Neuronal stem cell (in vitro differentiated cells): ENCODE measurements around the gene CYB5A.

ENCODE experiments used
- DNase-seq: peaks from one replicate; pipeline ENCODE4 v3.0.0-alpha.2; 2013; ENCODE audit warnings: low spot score
- H2AFZ ChIP-seq: one replicate; pipeline ENCODE4 v1.6.1; 2013; ENCODE audit warnings: mild to moderate bottlenecking, low read length, inconsistent platforms
- H2AK5ac ChIP-seq: 2 replicates; pipeline ENCODE4 v1.6.1; 2013; ENCODE audit warnings: low read depth, mild to moderate bottlenecking, inconsistent platforms, low read length, moderate library complexity, mixed read lengths
- H2BK120ac ChIP-seq: 2 replicates; pipeline ENCODE4 v1.6.1; 2013; ENCODE audit warnings: low read depth, mild to moderate bottlenecking, inconsistent platforms, low read length, moderate library complexity, mixed read lengths
- H2BK12ac ChIP-seq: one replicate; pipeline ENCODE4 v1.6.1; 2013; ENCODE audit warnings: low read length, inconsistent platforms
- H2BK15ac ChIP-seq: 2 replicates; pipeline ENCODE4 v1.6.1; 2013; ENCODE audit warnings: mild to moderate bottlenecking, low read length, inconsistent platforms, mixed read lengths
- H2BK5ac ChIP-seq: one replicate; pipeline ENCODE4 v1.6.1; 2013; ENCODE audit warnings: inconsistent platforms, mild to moderate bottlenecking, low read length, moderate library complexity
- H3K14ac ChIP-seq: one replicate; pipeline ENCODE4 v1.6.1; 2013; ENCODE audit warnings: low read length, inconsistent platforms
- H3K18ac ChIP-seq: 2 replicates; pipeline ENCODE4 v1.6.1; 2013; ENCODE audit warnings: low read length, inconsistent platforms
- H3K23ac ChIP-seq: 2 replicates; pipeline ENCODE4 v1.6.1; 2013; ENCODE audit warnings: low read depth, mild to moderate bottlenecking, mixed read lengths, low read length, inconsistent platforms; ENCODE audit not compliant: poor library complexity
- H3K27ac ChIP-seq: replicated peaks from 3 replicates; pipeline ENCODE4 v1.5.1; 2013; ENCODE audit warnings: low read length, inconsistent platforms
- H3K27me3 ChIP-seq, 3 experiments: 2 replicates each; pipeline ENCODE4 v1.6.1; 2013; ENCODE audit warnings: low read length in 3 of 3, mild to moderate bottlenecking in 2 of 3, inconsistent platforms in 1 of 3, low read depth in 1 of 3, mixed read lengths in 1 of 3, moderate library complexity in 1 of 3; ENCODE audit not compliant: control insufficient read depth in 3 of 3, insufficient read depth in 3 of 3
- H3K36me3 ChIP-seq, 2 donors: replicated peaks in 1 of 2; 2 replicates each; pipeline ENCODE4 v1.6.1; 2013; ENCODE audit warnings: low read length in 2 of 2; ENCODE audit not compliant: control insufficient read depth in 2 of 2, insufficient read depth in 2 of 2
- H3K4ac ChIP-seq: 2 replicates; pipeline ENCODE4 v1.6.1; 2013; ENCODE audit warnings: inconsistent platforms, mild to moderate bottlenecking, low read length, moderate library complexity
- H3K4me1 ChIP-seq, 2 donors: 1 replicate in 1 of 2; 2 replicates in 1 of 2; pipeline ENCODE4 v1.6.1; 2013; ENCODE audit warnings: low read length in 2 of 2, low read depth in 1 of 2; ENCODE audit not compliant: control insufficient read depth in 2 of 2, insufficient read depth in 1 of 2
- H3K4me2 ChIP-seq: one replicate; pipeline ENCODE4 v1.6.1; 2013; ENCODE audit warnings: mild to moderate bottlenecking, low read length, inconsistent platforms; ENCODE audit not compliant: insufficient read depth, poor library complexity, severe bottlenecking
- H3K4me3 ChIP-seq, 2 donors: 2 replicates each; pipeline ENCODE4 v1.5.1; 2013; ENCODE audit warnings: low read length in 2 of 2, mild to moderate bottlenecking in 2 of 2, inconsistent platforms in 1 of 2, moderate library complexity in 1 of 2
- H3K79me1 ChIP-seq: one replicate; pipeline ENCODE4 v1.6.1; 2013; ENCODE audit warnings: low read depth, mild to moderate bottlenecking, inconsistent platforms, low read length, moderate library complexity
- H3K9ac ChIP-seq: one replicate; pipeline ENCODE4 v1.6.1; 2013; ENCODE audit warnings: mild to moderate bottlenecking, low read depth, low read length, inconsistent platforms; ENCODE audit not compliant: poor library complexity
- H3K9me3 ChIP-seq, 2 donors: replicated peaks in 1 of 2; 2 replicates each; pipeline versions ENCODE3 to v1.6.1; 2013; ENCODE audit warnings: low read length in 2 of 2, mild to moderate bottlenecking in 2 of 2, inconsistent platforms in 1 of 2, low read depth in 1 of 2, mixed read lengths in 1 of 2, moderate library complexity in 1 of 2; ENCODE audit not compliant: control insufficient read depth in 2 of 2, insufficient read depth in 1 of 2
- H4K8ac ChIP-seq: one replicate; pipeline ENCODE4 v1.6.1; 2013; ENCODE audit warnings: low read depth, mild to moderate bottlenecking, inconsistent platforms, low read length, moderate library complexity
- H4K91ac ChIP-seq: one replicate; pipeline ENCODE4 v1.6.1; 2013; ENCODE audit warnings: low read length, low read depth, mild to moderate bottlenecking, inconsistent platforms; ENCODE audit not compliant: poor library complexity
- WGBS, 2 donors: extraction: QIAGEN DNeasy Blood & Tissue Kit; methylation state at CpG; one replicate each; pipeline ENCODE4 v1.1.7; 2013; ENCODE audit warnings: missing lambda C conversion rate in 2 of 2, mixed read lengths in 1 of 2; ENCODE audit not compliant: insufficient read length in 2 of 2, insufficient replicate concordance in 1 of 2; ENCODE audit errors: extremely low coverage in 2 of 2; 5-methylcytosine and 5-hydroxymethylcytosine counted together

Gene CYB5A

GRCh38 chr18:74242438-74243096, 49.2 kb downstream of the CYB5A start:
- no peak overlapping the region for H4K91ac ChIP-seq
- H3K4ac ChIP-seq: no peak overlapping the region
- H3K14ac ChIP-seq: no peak overlapping the region
- no peak for DNase-seq
- H3K4me2 ChIP-seq: no peak overlapping the region
- no peak overlapping the region for H2BK15ac ChIP-seq
- peaks cover 0 to 4% of the 10 kb centered on the region in 2 donors for H3K9me3 ChIP-seq
- WGBS, 2 donors: no CpG with 5 or more reads among the region's 17 CpGs
- H3K27ac ChIP-seq: no peak overlapping the region
- H2AFZ ChIP-seq: no peak overlapping the region
- H2BK120ac ChIP-seq: no peak overlapping the region
- H3K9ac ChIP-seq: no peak overlapping the region
- H2AK5ac ChIP-seq: no peak overlapping the region
- no peak overlapping the region for H4K8ac ChIP-seq
- H3K4me3 ChIP-seq: no peak overlapping the region
- no peaks in the 10 kb centered on the region for H3K79me1 ChIP-seq
- no peak overlapping the region for H3K23ac ChIP-seq
- no peak overlapping the region for H3K18ac ChIP-seq
- H3K4me1 ChIP-seq: no peaks in the 10 kb centered on the region
- no peak overlapping the region for H2BK12ac ChIP-seq
- no peaks in the 10 kb centered on the region for H3K27me3 ChIP-seq
- H3K36me3 ChIP-seq: no peaks in the 10 kb centered on the region
- no peak overlapping the region for H2BK5ac ChIP-seq

GRCh38 chr18:74241970-74242369, 49.8 kb downstream of the CYB5A start:
- Histone ChIP-seq H2BK5ac (no peak overlapping the region), H3K27me3 (no peaks in the 10 kb centered on the region), H3K9me3 (peaks cover 0 to 4% of the 10 kb centered on the region in 2 donors), H2AFZ (no peak overlapping the region), H4K8ac (no peak overlapping the region), H3K18ac (no peak overlapping the region), H3K27ac (no peak overlapping the region), H3K4me2 (no peak overlapping the region), H3K4me3 (no peak overlapping the region), H3K4me1 (no peaks in the 10 kb centered on the region), H2BK15ac (no peak overlapping the region), H2BK12ac (no peak overlapping the region), H3K9ac (no peak overlapping the region), H4K91ac (no peak overlapping the region), H3K36me3 (no peaks in the 10 kb centered on the region), H2BK120ac (no peak overlapping the region), H3K14ac (no peak overlapping the region), H3K79me1 (no peaks in the 10 kb centered on the region), H2AK5ac (no peak overlapping the region), H3K4ac (no peak overlapping the region), H3K23ac (no peak overlapping the region)
- no CpG with 5 or more reads among the region's 3 CpGs for WGBS, 2 donors
- DNase-seq: no peak

- no peak overlapping the region for H2AK5ac ChIP-seq
- DNase-seq: no peak
- H2BK120ac ChIP-seq: no peak overlapping the region
- no peak overlapping the region for H3K4me2 ChIP-seq
- no peak overlapping the region for H4K91ac ChIP-seq
- H3K18ac ChIP-seq: no peak overlapping the region
- no peak overlapping the region for H2BK15ac ChIP-seq
- no peaks in the 10 kb centered on the region for H3K79me1 ChIP-seq
- H3K23ac ChIP-seq: no peak overlapping the region
- H3K9ac ChIP-seq: no peak overlapping the region
- no peak overlapping the region for H3K14ac ChIP-seq
- no peak overlapping the region for H2BK12ac ChIP-seq
- no peak overlapping the region for H3K4ac ChIP-seq
- H3K4me1 ChIP-seq: no peaks in the 10 kb centered on the region
- H3K27ac ChIP-seq: no peak overlapping the region
- H3K27me3 ChIP-seq: no peaks in the 10 kb centered on the region
- no peaks in the 10 kb centered on the region for H3K36me3 ChIP-seq
- H2AFZ ChIP-seq: no peak overlapping the region
- WGBS, 2 donors: no CpG with 5 or more reads among the region's 4 CpGs
- no peak overlapping the region for H4K8ac ChIP-seq
- peaks cover 0 to 4% of the 10 kb centered on the region in 2 donors for H3K9me3 ChIP-seq
- H3K4me3 ChIP-seq: no peak overlapping the region
- no peak overlapping the region for H2BK5ac ChIP-seq
Measured at GRCh38 chr18:74241426-74241825, 50.3 kb downstream of the CYB5A start.

GRCh38 chr18:74239567-74239966, 52.2 kb downstream of the CYB5A start:
- H3K14ac ChIP-seq: no peak overlapping the region
- no peak overlapping the region for H3K18ac ChIP-seq
- H2BK120ac ChIP-seq: no peak overlapping the region
- no peak for DNase-seq
- H3K27me3 ChIP-seq: no peaks in the 10 kb centered on the region
- H3K36me3 ChIP-seq: no peaks in the 10 kb centered on the region
- H3K9me3 ChIP-seq: peaks cover 0 to 4% of the 10 kb centered on the region in 2 donors
- no peak overlapping the region for H3K4me3 ChIP-seq
- no peaks in the 10 kb centered on the region for H3K4me1 ChIP-seq
- peak overlapping the region; percentile 29 for H2AFZ ChIP-seq
- H3K23ac ChIP-seq: no peak overlapping the region
- H2BK15ac ChIP-seq: no peak overlapping the region
- H3K79me1 ChIP-seq: no peaks in the 10 kb centered on the region
- WGBS, 2 donors: no CpG with 5 or more reads among the region's 1 CpG
- no peak overlapping the region for H4K91ac ChIP-seq
- H4K8ac ChIP-seq: no peak overlapping the region
- no peak overlapping the region for H3K4me2 ChIP-seq
- H3K4ac ChIP-seq: no peak overlapping the region
- H2AK5ac ChIP-seq: no peak overlapping the region
- H2BK12ac ChIP-seq: no peak overlapping the region
- no peak overlapping the region for H3K9ac ChIP-seq
- no peak overlapping the region for H2BK5ac ChIP-seq
- no peak overlapping the region for H3K27ac ChIP-seq
